Large intestine (tissue), 3 donors: ENCODE data around the gene QDPR. TPM values are rescaled to one million over a fixed set of nuclear protein-coding genes. Genes with fewer than 3 reads are reported as not detected.

Source experiments
- DNase-seq, 2 donors: peaks; one replicate each; pipeline versions ENCODE4 v3.0.0 to v3.0.0-alpha.2; 2013
- H3K27ac ChIP-seq: one replicate; pipeline ENCODE4 v1.5.1; 2013; ENCODE audit warnings: low read length
- H3K27me3 ChIP-seq: 2 replicates; pipeline ENCODE4 v1.6.1; 2013; ENCODE audit warnings: low read length; ENCODE audit not compliant: control insufficient read depth, insufficient read depth
- H3K36me3 ChIP-seq: 2 replicates; pipeline ENCODE4 v1.6.1; 2013; ENCODE audit warnings: low read length; ENCODE audit not compliant: control insufficient read depth, insufficient read depth
- H3K4me1 ChIP-seq: one replicate; pipeline ENCODE4 v1.6.1; 2013; ENCODE audit warnings: low read length; ENCODE audit not compliant: control insufficient read depth, insufficient read depth
- H3K4me3 ChIP-seq: one replicate; pipeline ENCODE4 v1.5.1; 2013; ENCODE audit warnings: low read length
- H3K9me3 ChIP-seq: one replicate; pipeline ENCODE4 v1.6.1; 2013; ENCODE audit warnings: mild to moderate bottlenecking, low read depth, low read length, moderate library complexity; ENCODE audit not compliant: control insufficient read depth
- WGBS: methylation state at CpG from one replicate; pipeline ENCODE4 v1.1.5; 2013; ENCODE audit warnings: low lambda C conversion rate; ENCODE audit not compliant: insufficient coverage; 5-methylcytosine and 5-hydroxymethylcytosine counted together
- polyA plus RNA-seq: library from polyadenylated mRNA; unstranded; fragments of 120-200 nt; gene quantifications from one replicate; pipeline ENCODE4 v1.2.1, GENCODE V29; 2013

QDPR gene
- polyA plus RNA-seq, 1 donor = 72.9 TPM

- Histone ChIP-seq H3K4me3 (no peak overlapping the region), H3K36me3 (no peaks in the 10 kb centered on the region), H3K27me3 (no peaks in the 10 kb centered on the region), H3K4me1 (no peaks in the 10 kb centered on the region), H3K27ac (no peak overlapping the region), H3K9me3 (no peaks in the 10 kb centered on the region)
- DNase-seq = no peak
- WGBS = no CpG with 5 or more reads among the region's 8 CpGs
Measured at GRCh38 chr4:17531538-17532285, 19.8 kb upstream of the QDPR start.

GRCh38 chr4:17528551-17529165, 16.8 kb upstream of the QDPR start:
- no peaks in the 10 kb centered on the region for H3K4me1 ChIP-seq
- no peak for DNase-seq
- no peaks in the 10 kb centered on the region for H3K36me3 ChIP-seq
- H3K9me3 ChIP-seq = no peaks in the 10 kb centered on the region
- no CpG with 5 or more reads among the region's 10 CpGs for WGBS
- no peak overlapping the region for H3K27ac ChIP-seq
- H3K4me3 ChIP-seq = no peak overlapping the region
- no peaks in the 10 kb centered on the region for H3K27me3 ChIP-seq

GRCh38 chr4:17526695-17527477, 15.0 kb upstream of the QDPR start:
- Histone ChIP-seq H3K9me3 (no peaks in the 10 kb centered on the region), H3K4me1 (no peaks in the 10 kb centered on the region), H3K27me3 (no peaks in the 10 kb centered on the region), H3K36me3 (no peaks in the 10 kb centered on the region), H3K27ac (no peak overlapping the region), H3K4me3 (no peak overlapping the region)
- WGBS = 94% methylated on average over 3 of the region's 27 CpGs
- DNase-seq = no peak

- WGBS = no CpG with 5 or more reads among the region's 2 CpGs
- Histone ChIP-seq H3K27ac (no peak overlapping the region), H3K4me3 (no peak overlapping the region), H3K36me3 (no peaks in the 10 kb centered on the region), H3K9me3 (no peaks in the 10 kb centered on the region), H3K4me1 (no peaks in the 10 kb centered on the region), H3K27me3 (no peaks in the 10 kb centered on the region)
- no peak for DNase-seq
Measured at GRCh38 chr4:17523662-17524061, 11.8 kb upstream of the QDPR start.

GRCh38 chr4:17521595-17521994, 9.7 kb upstream of the QDPR start:
- H3K4me1 ChIP-seq = no peaks in the 10 kb centered on the region
- no peak overlapping the region for H3K4me3 ChIP-seq
- H3K27me3 ChIP-seq = peaks cover 2% of the 10 kb centered on the region
- H3K27ac ChIP-seq = no peak overlapping the region
- no CpG with 5 or more reads among the region's 5 CpGs for WGBS
- DNase-seq = no peak
- H3K36me3 ChIP-seq = no peaks in the 10 kb centered on the region
- H3K9me3 ChIP-seq = no peaks in the 10 kb centered on the region

GRCh38 chr4:17517664-17518063, 5.8 kb upstream of the QDPR start:
- Histone ChIP-seq H3K27ac (no peak overlapping the region), H3K36me3 (no peaks in the 10 kb centered on the region), H3K4me1 (no peaks in the 10 kb centered on the region), H3K27me3 (peaks cover 2% of the 10 kb centered on the region), H3K9me3 (no peaks in the 10 kb centered on the region), H3K4me3 (no peak overlapping the region)
- WGBS = 40% methylated on average over 1 of the region's 5 CpGs
- no peak for DNase-seq

GRCh38 chr4:17516980-17517379, 5.1 kb upstream of the QDPR start:
- H3K36me3 ChIP-seq = no peaks in the 10 kb centered on the region
- DNase-seq = no peak
- no peak overlapping the region for H3K27ac ChIP-seq
- H3K27me3 ChIP-seq = peaks cover 2% of the 10 kb centered on the region
- no CpG with 5 or more reads among the region's 1 CpG for WGBS
- no peaks in the 10 kb centered on the region for H3K9me3 ChIP-seq
- H3K4me1 ChIP-seq = no peaks in the 10 kb centered on the region
- H3K4me3 ChIP-seq = no peak overlapping the region

- no peak overlapping the region for H3K4me3 ChIP-seq
- H3K27ac ChIP-seq = no peak overlapping the region
- no peaks in the 10 kb centered on the region for H3K36me3 ChIP-seq
- no peaks in the 10 kb centered on the region for H3K9me3 ChIP-seq
- WGBS = 50% methylated on average over 2 of the region's 14 CpGs
- H3K4me1 ChIP-seq = peaks cover 3% of the 10 kb centered on the region
- H3K27me3 ChIP-seq = peaks cover 2% of the 10 kb centered on the region
- no peak for DNase-seq
Measured at GRCh38 chr4:17515445-17516407, 3.8 kb upstream of the QDPR start.

GRCh38 chr4:17514865-17515264, 3.0 kb upstream of the QDPR start, which contains the start of gene CLRN2:
TSS of gene CLRN2 (plus strand) at chr4:17515165. CDS start at chr4:17515267, 102 bp downstream.
- Histone ChIP-seq H3K9me3 (no peaks in the 10 kb centered on the region), H3K36me3 (peaks cover 3% of the 10 kb centered on the region), H3K27me3 (peaks cover 2% of the 10 kb centered on the region), H3K4me3 (no peak within 1 kb of the TSS), H3K27ac (no peak within 1 kb of the TSS), H3K4me1 (peaks cover 10% of the 10 kb centered on the region)
- DNase-seq = no peak
- 71% methylated on average over 1 of the region's 9 CpGs for WGBS
